GM06990 (cell line): ENCODE data around the gene ZNF841.

ENCODE experiments used
- DNase-seq: peaks from one replicate; pipeline ENCODE4 v3.0.0-alpha.2; 2011; ENCODE audit not compliant: insufficient read length; ENCODE audit errors: extremely low read depth
- H3K27me3 ChIP-seq: replicated peaks from 2 replicates; pipeline ENCODE4 v1.6.0; 2011; ENCODE audit warnings: low read length; ENCODE audit not compliant: control insufficient read depth, insufficient read depth
- H3K36me3 ChIP-seq: 2 replicates; pipeline ENCODE4 v1.5.1; 2011; ENCODE audit warnings: low read length; ENCODE audit not compliant: control insufficient read depth, insufficient read depth
- H3K4me3 ChIP-seq: replicated peaks from 2 replicates; pipeline ENCODE4 v1.5.1; 2011; ENCODE audit warnings: low read depth, mild to moderate bottlenecking, control low read depth, low read length
- TF ChIP-seq, protein P1 (sequence below): IDR thresholded peaks from 2 replicates; pipeline ENCODE4 v1.5.1; 2011; ENCODE audit warnings: low read length, control low read depth, mild to moderate bottlenecking, inconsistent platforms; ENCODE audit not compliant: insufficient read depth, poor library complexity, severe bottlenecking

The ZNF841 gene

DNA sequence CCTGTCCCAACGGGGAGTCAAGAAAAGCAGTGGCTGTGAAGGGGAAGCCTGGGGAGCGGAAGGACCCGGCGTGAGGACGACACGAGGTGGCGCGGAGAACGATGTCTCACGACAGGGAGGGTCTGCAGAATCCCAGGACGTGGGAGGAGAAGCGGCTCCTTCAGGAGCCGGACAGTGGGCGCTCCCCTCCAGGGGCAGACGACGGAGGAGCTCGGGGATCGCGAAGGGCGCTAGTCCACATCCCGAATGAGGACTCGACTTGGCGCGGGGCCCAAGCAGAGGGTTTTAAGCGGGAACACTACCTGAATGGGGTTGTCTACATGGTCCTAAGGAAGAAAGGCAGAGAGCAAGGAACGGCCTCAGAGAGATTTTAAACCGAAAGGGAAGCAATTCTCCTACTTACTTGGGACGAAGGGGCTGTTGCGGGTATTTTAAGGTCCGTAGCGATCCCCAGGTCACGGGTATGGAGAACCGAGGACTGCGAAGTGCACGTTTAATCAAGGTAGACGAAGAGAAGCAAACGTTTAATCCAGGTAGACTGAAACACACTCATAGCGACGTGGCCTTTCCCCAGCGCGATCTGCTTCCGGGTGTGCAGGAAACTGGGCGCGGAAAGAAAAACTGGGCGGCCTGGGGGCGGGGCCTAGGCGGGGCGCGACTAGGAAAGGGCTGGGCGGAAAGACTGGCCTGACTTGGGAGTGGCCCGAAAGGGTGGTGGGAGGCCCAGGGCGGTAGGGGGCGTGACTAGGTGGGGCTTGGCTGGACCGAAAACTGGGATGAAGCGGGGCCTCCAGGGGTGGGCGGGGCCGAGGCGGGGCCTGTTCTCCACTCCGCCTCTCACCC is at the start of gene ZNF841:
ZNF841 (minus strand) TSS at position 594 of the 843 bp plus-strand sequence. CDS start 10,964 bp downstream, outside the sequence.
- peak; percentile 86 for DNase-seq
- Histone ChIP-seq H3K27me3 (no peaks in the 10 kb centered on the region), H3K4me3 (peak within 1 kb of the TSS; percentile 59), H3K36me3 (no peaks in the 10 kb centered on the region)
- TF ChIP-seq, protein P1, sequence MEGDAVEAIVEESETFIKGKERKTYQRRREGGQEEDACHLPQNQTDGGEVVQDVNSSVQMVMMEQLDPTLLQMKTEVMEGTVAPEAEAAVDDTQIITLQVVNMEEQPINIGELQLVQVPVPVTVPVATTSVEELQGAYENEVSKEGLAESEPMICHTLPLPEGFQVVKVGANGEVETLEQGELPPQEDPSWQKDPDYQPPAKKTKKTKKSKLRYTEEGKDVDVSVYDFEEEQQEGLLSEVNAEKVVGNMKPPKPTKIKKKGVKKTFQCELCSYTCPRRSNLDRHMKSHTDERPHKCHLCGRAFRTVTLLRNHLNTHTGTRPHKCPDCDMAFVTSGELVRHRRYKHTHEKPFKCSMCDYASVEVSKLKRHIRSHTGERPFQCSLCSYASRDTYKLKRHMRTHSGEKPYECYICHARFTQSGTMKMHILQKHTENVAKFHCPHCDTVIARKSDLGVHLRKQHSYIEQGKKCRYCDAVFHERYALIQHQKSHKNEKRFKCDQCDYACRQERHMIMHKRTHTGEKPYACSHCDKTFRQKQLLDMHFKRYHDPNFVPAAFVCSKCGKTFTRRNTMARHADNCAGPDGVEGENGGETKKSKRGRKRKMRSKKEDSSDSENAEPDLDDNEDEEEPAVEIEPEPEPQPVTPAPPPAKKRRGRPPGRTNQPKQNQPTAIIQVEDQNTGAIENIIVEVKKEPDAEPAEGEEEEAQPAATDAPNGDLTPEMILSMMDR, result no peak

DNA sequence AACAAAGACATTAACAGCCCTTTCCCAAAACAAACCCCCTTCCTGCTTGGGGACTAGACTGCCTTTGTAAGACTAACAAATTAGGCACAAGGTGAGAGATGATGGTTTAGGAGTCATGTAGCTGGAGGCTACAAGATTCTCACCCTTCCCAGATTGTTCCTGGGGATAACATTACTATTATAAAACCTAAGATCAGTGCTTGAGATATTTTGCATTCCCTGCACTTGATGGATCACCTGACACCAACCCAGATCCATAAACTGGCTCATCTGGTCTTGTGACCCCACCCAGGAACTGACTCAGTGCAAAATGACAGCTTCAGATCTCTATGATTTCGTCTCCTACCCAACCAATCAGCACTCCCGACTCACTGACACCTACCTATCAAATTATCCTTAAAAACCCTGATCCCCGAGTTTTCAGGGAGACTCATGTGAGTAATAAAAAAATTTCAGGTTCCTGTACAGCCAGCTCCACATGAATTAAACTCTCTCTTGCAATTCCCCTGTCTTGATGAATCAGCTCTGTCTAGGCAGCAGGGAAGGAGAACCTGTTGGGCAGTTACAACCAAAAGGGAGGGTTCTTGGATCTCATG is 46.5 kb upstream of the ZNF841 start:
- no peak for DNase-seq
- TF ChIP-seq, protein P1, result no peak
- H3K4me3 ChIP-seq, result no peak overlapping the region
- no peaks in the 10 kb centered on the region for H3K36me3 ChIP-seq
- H3K27me3 ChIP-seq, result no peaks in the 10 kb centered on the region

DNA sequence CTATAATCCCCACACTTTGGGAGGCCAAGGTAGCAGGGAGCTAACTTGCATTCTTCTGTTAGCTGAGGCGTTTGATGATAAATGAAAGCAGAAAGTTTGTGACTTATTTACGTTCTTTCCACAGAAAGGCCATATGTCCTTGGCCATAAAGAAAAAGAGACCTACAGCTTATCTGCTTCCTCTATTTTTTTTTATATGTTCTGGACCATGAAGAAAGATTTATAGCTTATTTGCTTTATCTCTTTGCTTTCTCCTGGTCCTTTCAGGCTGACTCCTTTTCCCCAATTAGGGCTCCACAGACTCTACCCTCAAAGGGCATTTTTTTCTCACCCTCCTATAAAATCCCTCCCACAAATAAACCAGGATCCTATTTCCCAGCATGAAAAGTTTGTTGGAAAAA is 45.6 kb upstream of the ZNF841 start:
- TF ChIP-seq, protein P1, result no peak
- H3K36me3 ChIP-seq, result no peaks in the 10 kb centered on the region
- H3K4me3 ChIP-seq, result no peak overlapping the region
- DNase-seq, result no peak
- H3K27me3 ChIP-seq, result no peaks in the 10 kb centered on the region

DNA sequence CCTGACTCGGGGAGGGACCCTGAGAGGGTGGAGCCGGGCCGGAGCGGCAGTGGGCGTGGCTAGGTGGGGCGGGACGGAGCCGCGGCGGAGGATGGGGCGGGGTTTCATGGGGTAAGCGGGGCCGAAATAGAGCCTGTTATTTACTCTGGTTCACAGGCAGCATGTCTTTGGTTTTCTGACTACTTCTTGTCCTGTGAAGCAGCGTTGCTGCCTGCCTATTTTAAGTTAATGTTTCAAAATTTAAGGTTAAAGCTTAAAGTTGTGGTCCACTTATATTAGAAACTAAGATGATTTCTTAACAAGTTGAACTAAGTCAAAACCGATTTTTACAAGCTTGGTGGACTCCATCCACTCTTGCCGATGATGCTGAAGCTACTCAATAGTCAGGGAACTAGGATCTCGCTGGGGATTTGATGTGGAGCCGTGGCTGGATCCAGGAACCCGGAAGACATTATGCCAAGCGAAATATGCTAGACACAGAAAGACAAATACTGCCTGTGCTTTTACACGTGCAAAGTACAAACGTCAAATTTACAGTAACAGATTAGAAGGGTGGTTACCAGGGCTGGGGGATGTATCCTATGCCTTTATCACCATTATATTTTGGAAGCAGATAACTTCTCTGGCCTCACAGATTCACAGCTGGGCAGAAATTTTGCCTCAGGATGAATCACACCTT is 44.6 kb upstream of the ZNF841 start:
- Histone ChIP-seq H3K27me3 (no peaks in the 10 kb centered on the region), H3K4me3 (peak overlapping the region; percentile 84), H3K36me3 (no peaks in the 10 kb centered on the region)
- no peak for DNase-seq
- TF ChIP-seq, protein P1, result no peak

DNA sequence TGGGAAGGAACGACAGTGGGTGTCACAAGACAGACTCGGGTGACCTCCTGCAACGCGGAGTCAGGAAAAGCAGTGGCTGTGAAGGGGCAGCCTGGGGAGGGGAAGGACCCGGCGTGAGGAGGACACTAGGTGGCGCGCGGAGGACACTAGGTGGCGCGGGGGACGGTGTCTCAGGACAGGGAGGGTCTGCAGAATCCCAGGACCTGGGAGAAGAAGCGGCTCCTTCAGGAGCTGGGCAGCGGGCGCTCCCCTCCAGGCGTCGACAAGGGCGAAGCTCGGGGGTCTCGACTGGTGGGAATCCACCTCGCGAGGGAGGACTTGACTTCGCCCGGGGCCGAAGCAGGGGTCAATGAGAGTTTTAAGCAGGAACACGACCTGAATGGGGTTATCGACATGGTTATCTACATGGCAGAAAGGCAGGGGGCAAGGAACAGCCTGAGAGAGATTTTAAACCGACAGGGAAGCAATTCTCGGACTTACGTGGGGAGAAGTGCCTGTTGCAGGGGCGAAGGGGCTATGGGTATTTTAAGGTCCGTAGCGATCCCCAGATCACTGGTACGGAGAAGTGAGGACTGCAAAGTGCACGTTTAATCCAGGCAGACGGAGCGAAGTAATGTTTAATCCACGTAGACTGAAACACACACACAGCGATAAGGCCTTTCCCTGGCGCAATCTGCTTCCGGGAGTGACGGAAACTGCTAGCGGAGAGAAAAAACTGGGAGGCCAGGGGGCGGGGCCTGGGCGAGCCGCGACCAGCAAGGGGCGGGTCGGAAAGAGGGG is 43.9 kb upstream of the ZNF841 start, which contains the start of gene ZNF616:
ZNF616 (minus strand) TSS at position 687 of the 780 bp plus-strand sequence. CDS start 9,426 bp downstream, outside the sequence.
- peak; percentile 93 for DNase-seq
- Histone ChIP-seq H3K4me3 (peak within 1 kb of the TSS; percentile 84), H3K36me3 (no peaks in the 10 kb centered on the region; the same call in 1 of the 2 replicates), H3K27me3 (no peaks in the 10 kb centered on the region)
- TF ChIP-seq, protein P1, result peak; percentile 87
